ENCODE results near the gene FPR1.

GRCh38 chr19:51780270-51780669 is 28.6 kb upstream of the FPR1 start:
- TF ChIP-seq CTCF (IDR thresholded peaks at IDR 0.05) (no peak), POLR2AphosphoS5 (IDR thresholded peaks at IDR 0.05) (no peak), POLR2A (IDR thresholded peaks at IDR 0.05) (no peak)

Measured in breast epithelium (tissue), 3 donors.